GM12891 (cell line): ENCODE data around the gene SIDT2.

Experiments used
- POLR2A ChIP-seq: IDR thresholded peaks from 2 replicates; pipeline ENCODE4 v1.6.1; 2011; ENCODE audit warnings: low read depth, low read length, control low read depth
- POLR2AphosphoS5 ChIP-seq: IDR thresholded peaks from 2 replicates; pipeline ENCODE4 v1.6.1; 2011; ENCODE audit warnings: low read depth, low read length, control low read depth
- SPI1 ChIP-seq: IDR thresholded peaks from 2 replicates; pipeline ENCODE4 v1.6.1; 2011; ENCODE audit warnings: low read depth, low read length, control low read depth
- TAF1 ChIP-seq: IDR thresholded peaks from 2 replicates; pipeline ENCODE4 v1.6.1; 2011; ENCODE audit warnings: low read depth, low read length, control low read depth

- TF ChIP-seq POLR2A, result no peak
- TF ChIP-seq POLR2AphosphoS5, result no peak
- TF ChIP-seq SPI1, result no peak
- no peak for TF ChIP-seq TAF1
Measured at GRCh38 chr11:117199053-117199915, 20.7 kb downstream of the SIDT2 start, which contains the start of gene TAGLN.
